Liver (tissue), 9 donors: ENCODE data around the gene MAPKAPK3. TPM values are rescaled to one million over a fixed set of nuclear protein-coding genes. Genes with fewer than 3 reads are reported as not detected.
"Not testable (repeated sequence)": the region's sequence is repeated elsewhere in the genome, so short reads cannot be mapped to it uniquely, and the experiment has no call there.

Source experiments
- DNase-seq: peaks from one replicate; pipeline ENCODE4 v3.0.0-alpha.2; 2017; ENCODE audit warnings: low spot score
- H3K27ac ChIP-seq, 2 donors: one replicate each; pipeline ENCODE4 v1.7.0; 2013; ENCODE audit warnings: inconsistent platforms in 2 of 2, low read length in 2 of 2, control low read depth in 1 of 2, low read depth in 1 of 2, mild to moderate bottlenecking in 1 of 2
- H3K27me3 ChIP-seq, 4 donors: one replicate each; pipeline versions ENCODE4 v1.6.1 to v1.7.0; 2013; ENCODE audit warnings: low read length in 3 of 4, inconsistent platforms in 1 of 4, mild to moderate bottlenecking in 1 of 4, moderate library complexity in 1 of 4; ENCODE audit not compliant: control insufficient read depth in 4 of 4, insufficient read depth in 4 of 4
- H3K36me3 ChIP-seq, 4 donors: one replicate each; pipeline versions ENCODE4 v1.6.1 to v1.7.0; 2013; ENCODE audit warnings: low read length in 3 of 4, mild to moderate bottlenecking in 3 of 4, low read depth in 1 of 4, moderate library complexity in 1 of 4; ENCODE audit not compliant: control insufficient read depth in 4 of 4, insufficient read depth in 3 of 4
- H3K4me1 ChIP-seq, 4 donors: one replicate each; pipeline versions ENCODE4 v1.6.1 to v1.7.0; 2013; ENCODE audit warnings: low read length in 3 of 4, mild to moderate bottlenecking in 3 of 4, moderate library complexity in 1 of 4; ENCODE audit not compliant: control insufficient read depth in 4 of 4, insufficient read depth in 4 of 4
- H3K4me3 ChIP-seq, 3 donors: one replicate each; pipeline versions ENCODE4 v1.6.1 to v1.7.0; 2013; ENCODE audit warnings: low read length in 3 of 3, control low read depth in 1 of 3, low read depth in 1 of 3, mild to moderate bottlenecking in 1 of 3
- H3K9ac ChIP-seq, 2 donors: one replicate each; pipeline ENCODE4 v1.7.0; 2013; ENCODE audit warnings: low read length in 2 of 2, mild to moderate bottlenecking in 2 of 2, moderate library complexity in 2 of 2, control low read depth in 1 of 2, low read depth in 1 of 2
- H3K9me3 ChIP-seq, 4 donors: one replicate each; pipeline versions ENCODE4 v1.6.1 to v1.7.0; 2013; ENCODE audit warnings: low read length in 3 of 4; ENCODE audit not compliant: control insufficient read depth in 4 of 4
- ATF3 ChIP-seq: IDR thresholded peaks from 2 replicates; pipeline ENCODE4 v1.6.1; 2016; ENCODE audit warnings: antibody characterized with exemption
- EGR1 ChIP-seq, 2 donors: IDR thresholded peaks; 2 replicates each; pipeline ENCODE4 v1.6.1; 2016 to 2018; ENCODE audit warnings: antibody characterized with exemption in 2 of 2, low read depth in 2 of 2
- FOXA1 ChIP-seq: IDR thresholded peaks from 2 replicates; pipeline ENCODE4 v1.6.1; 2016; ENCODE audit warnings: antibody characterized with exemption
- FOXA2 ChIP-seq: IDR thresholded peaks from 2 replicates; pipeline ENCODE4 v1.6.1; 2016; ENCODE audit warnings: antibody characterized with exemption
- GABPA ChIP-seq, 2 donors: IDR thresholded peaks in 1 of 2; conservative IDR thresholded peaks in 1 of 2; 2 replicates each; pipeline ENCODE4 v1.6.1; 2016; ENCODE audit warnings: antibody characterized with exemption in 2 of 2, mild to moderate bottlenecking in 1 of 2, moderate library complexity in 1 of 2
- HNF4A ChIP-seq, 2 donors: conservative IDR thresholded peaks; 2 replicates each; pipeline ENCODE4 v1.6.1; 2016; ENCODE audit warnings: antibody characterized with exemption in 2 of 2, mild to moderate bottlenecking in 2 of 2
- HNF4G ChIP-seq: IDR thresholded peaks from 2 replicates; pipeline ENCODE4 v1.6.1; 2016; ENCODE audit warnings: antibody characterized with exemption
- JUND ChIP-seq, 2 donors: IDR thresholded peaks; 2 replicates each; pipeline ENCODE4 v1.6.1; 2016; ENCODE audit warnings: antibody characterized with exemption in 2 of 2
- NR2F2 ChIP-seq: IDR thresholded peaks from 2 replicates; pipeline ENCODE4 v1.6.1; 2016; ENCODE audit warnings: antibody characterized with exemption
- RAD21 ChIP-seq, 2 donors: IDR thresholded peaks; 2 replicates each; pipeline ENCODE4 v1.6.1; 2016; ENCODE audit warnings: antibody characterized with exemption in 2 of 2, mild to moderate bottlenecking in 2 of 2
- RXRA ChIP-seq, 2 donors: IDR thresholded peaks; 2 replicates each; pipeline ENCODE4 v1.6.1; 2017 to 2018; ENCODE audit warnings: antibody characterized with exemption in 2 of 2, mild to moderate bottlenecking in 1 of 2
- SP1 ChIP-seq: IDR thresholded peaks from 2 replicates; pipeline ENCODE4 v1.6.1; 2018; ENCODE audit warnings: antibody characterized with exemption, mild to moderate bottlenecking
- TAF1 ChIP-seq: conservative IDR thresholded peaks from 2 replicates; pipeline ENCODE4 v1.6.1; 2016; ENCODE audit warnings: antibody characterized with exemption, mild to moderate bottlenecking
- YY1 ChIP-seq: IDR thresholded peaks from 2 replicates; pipeline ENCODE4 v1.6.1; 2016; ENCODE audit warnings: antibody characterized with exemption, mild to moderate bottlenecking
- WGBS: extraction: QIAGEN DNeasy Blood & Tissue Kit; methylation state at CpG from one replicate; pipeline ENCODE4 v1.1.7; 2013; 5-methylcytosine and 5-hydroxymethylcytosine counted together
- polyA plus RNA-seq, 2 donors: library from polyadenylated mRNA; stranded (reverse) in 1 of 2; unstranded in 1 of 2; fragments of 200-250 nt in 1 of 2; fragments of >200 nt in 1 of 2; fragmentation: Nextera tagmentation in 1 of 2; extraction: Ambion mirVana in 1 of 2; gene quantifications; one replicate each; pipeline versions ENCODE4 v1.2.1 to v1.2.3, GENCODE V29; 2013 to 2015
- total RNA-seq, 2 donors: library from RNA; depleted of rRNA; stranded (reverse); fragments of >200 nt; gene quantifications; one replicate each; pipeline ENCODE4 v1.2.3, GENCODE V29; 2014
- TF ChIP-seq, protein P1 (sequence below): fragments of 150-350 bp; IDR thresholded peaks from 2 replicates; pipeline ENCODE4 v1.5.1; 2017; ENCODE audit warnings: improper control_type of control experiment, low read depth, low read length; ENCODE audit not compliant: missing input control
- TF ChIP-seq, protein P2 (sequence below): IDR thresholded peaks from 2 replicates; pipeline ENCODE4 v1.6.1; 2016; ENCODE audit warnings: antibody characterized with exemption
- TF ChIP-seq, protein P3 (sequence below): IDR thresholded peaks from 2 replicates; pipeline ENCODE4 v1.6.1; 2016; ENCODE audit warnings: antibody characterized with exemption, mild to moderate bottlenecking
- TF ChIP-seq, protein P4 (sequence below): IDR thresholded peaks from 2 replicates; pipeline ENCODE4 v1.6.1; 2016; ENCODE audit warnings: antibody characterized with exemption
- donor health status: healthy.
- donor health status: healthy.
- donor health status: healthy.
- donor health status: healthy.
- donor health status: healthy.

The MAPKAPK3 gene
- total and polyA plus RNA-seq, 4 donors: 13.9 to 32.9 (median 19.0) TPM

DNA sequence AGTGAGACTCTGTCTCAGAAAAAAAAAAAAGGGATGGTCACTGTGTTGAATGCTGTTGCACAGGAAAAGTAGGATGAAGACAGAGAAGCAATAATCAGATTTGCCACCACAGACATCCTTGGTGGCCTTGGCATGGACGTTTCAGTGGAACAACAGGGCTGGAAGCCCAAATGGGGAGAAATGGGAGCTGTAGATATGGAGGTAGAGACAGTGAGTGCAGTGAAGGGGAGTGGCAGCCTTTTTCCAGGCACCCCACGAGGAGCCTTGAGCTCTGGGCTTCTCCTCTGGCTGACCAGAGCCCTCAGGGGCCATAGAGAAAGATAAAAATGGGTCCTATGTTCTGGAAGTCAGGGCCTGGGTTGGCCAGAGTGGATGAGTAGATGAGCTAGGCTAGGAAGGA, 45.5 kb downstream of the MAPKAPK3 start (continued):
- TF ChIP-seq, protein P1, sequence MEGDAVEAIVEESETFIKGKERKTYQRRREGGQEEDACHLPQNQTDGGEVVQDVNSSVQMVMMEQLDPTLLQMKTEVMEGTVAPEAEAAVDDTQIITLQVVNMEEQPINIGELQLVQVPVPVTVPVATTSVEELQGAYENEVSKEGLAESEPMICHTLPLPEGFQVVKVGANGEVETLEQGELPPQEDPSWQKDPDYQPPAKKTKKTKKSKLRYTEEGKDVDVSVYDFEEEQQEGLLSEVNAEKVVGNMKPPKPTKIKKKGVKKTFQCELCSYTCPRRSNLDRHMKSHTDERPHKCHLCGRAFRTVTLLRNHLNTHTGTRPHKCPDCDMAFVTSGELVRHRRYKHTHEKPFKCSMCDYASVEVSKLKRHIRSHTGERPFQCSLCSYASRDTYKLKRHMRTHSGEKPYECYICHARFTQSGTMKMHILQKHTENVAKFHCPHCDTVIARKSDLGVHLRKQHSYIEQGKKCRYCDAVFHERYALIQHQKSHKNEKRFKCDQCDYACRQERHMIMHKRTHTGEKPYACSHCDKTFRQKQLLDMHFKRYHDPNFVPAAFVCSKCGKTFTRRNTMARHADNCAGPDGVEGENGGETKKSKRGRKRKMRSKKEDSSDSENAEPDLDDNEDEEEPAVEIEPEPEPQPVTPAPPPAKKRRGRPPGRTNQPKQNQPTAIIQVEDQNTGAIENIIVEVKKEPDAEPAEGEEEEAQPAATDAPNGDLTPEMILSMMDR: no peak
- TF ChIP-seq EGR1 (IDR thresholded peaks at IDR 0.05; ENCODE audit: low read depth in 2 of 2): no peak
- no peak for TF ChIP-seq NR2F2
- no peak for TF ChIP-seq FOXA1
- TF ChIP-seq SP1: no peak
- no peak for TF ChIP-seq TAF1
- no peak for TF ChIP-seq YY1
- TF ChIP-seq HNF4A (conservative IDR thresholded peaks at IDR 0.05): no peak
- no peak for TF ChIP-seq HNF4G
- TF ChIP-seq, protein P2, sequence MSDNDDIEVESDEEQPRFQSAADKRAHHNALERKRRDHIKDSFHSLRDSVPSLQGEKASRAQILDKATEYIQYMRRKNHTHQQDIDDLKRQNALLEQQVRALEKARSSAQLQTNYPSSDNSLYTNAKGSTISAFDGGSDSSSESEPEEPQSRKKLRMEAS: no peak
- TF ChIP-seq GABPA (IDR thresholded peaks at IDR 0.05 in 1 of 2, conservative IDR thresholded peaks at IDR 0.05 in 1 of 2): no peak

- no peak overlapping the region for H3K9ac ChIP-seq
- H3K4me1 ChIP-seq: peaks cover 0 to 3% (median 2%) of the 10 kb centered on the region in 4 donors
- WGBS: 81% methylated on average over 5 of the region's 5 CpGs
- H3K27me3 ChIP-seq: no peaks in the 10 kb centered on the region
- DNase-seq: no peak
- no peak overlapping the region for H3K27ac ChIP-seq
- TF ChIP-seq, protein P3, sequence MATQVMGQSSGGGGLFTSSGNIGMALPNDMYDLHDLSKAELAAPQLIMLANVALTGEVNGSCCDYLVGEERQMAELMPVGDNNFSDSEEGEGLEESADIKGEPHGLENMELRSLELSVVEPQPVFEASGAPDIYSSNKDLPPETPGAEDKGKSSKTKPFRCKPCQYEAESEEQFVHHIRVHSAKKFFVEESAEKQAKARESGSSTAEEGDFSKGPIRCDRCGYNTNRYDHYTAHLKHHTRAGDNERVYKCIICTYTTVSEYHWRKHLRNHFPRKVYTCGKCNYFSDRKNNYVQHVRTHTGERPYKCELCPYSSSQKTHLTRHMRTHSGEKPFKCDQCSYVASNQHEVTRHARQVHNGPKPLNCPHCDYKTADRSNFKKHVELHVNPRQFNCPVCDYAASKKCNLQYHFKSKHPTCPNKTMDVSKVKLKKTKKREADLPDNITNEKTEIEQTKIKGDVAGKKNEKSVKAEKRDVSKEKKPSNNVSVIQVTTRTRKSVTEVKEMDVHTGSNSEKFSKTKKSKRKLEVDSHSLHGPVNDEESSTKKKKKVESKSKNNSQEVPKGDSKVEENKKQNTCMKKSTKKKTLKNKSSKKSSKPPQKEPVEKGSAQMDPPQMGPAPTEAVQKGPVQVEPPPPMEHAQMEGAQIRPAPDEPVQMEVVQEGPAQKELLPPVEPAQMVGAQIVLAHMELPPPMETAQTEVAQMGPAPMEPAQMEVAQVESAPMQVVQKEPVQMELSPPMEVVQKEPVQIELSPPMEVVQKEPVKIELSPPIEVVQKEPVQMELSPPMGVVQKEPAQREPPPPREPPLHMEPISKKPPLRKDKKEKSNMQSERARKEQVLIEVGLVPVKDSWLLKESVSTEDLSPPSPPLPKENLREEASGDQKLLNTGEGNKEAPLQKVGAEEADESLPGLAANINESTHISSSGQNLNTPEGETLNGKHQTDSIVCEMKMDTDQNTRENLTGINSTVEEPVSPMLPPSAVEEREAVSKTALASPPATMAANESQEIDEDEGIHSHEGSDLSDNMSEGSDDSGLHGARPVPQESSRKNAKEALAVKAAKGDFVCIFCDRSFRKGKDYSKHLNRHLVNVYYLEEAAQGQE: no peak
- no peak for TF ChIP-seq HNF4G
- TF ChIP-seq ATF3: no peak
- TF ChIP-seq TAF1: no peak
- TF ChIP-seq RAD21 (IDR thresholded peaks at IDR 0.05): no peak
- TF ChIP-seq JUND (IDR thresholded peaks at IDR 0.05): no peak
- TF ChIP-seq NR2F2: no peak
- TF ChIP-seq RXRA (IDR thresholded peaks at IDR 0.05): no peak
- no peak for TF ChIP-seq HNF4A (conservative IDR thresholded peaks at IDR 0.05)
- TF ChIP-seq EGR1 (IDR thresholded peaks at IDR 0.05; ENCODE audit: low read depth in 2 of 2): no peak
- TF ChIP-seq, protein P2: no peak
- no peak for TF ChIP-seq SP1
- no peak for TF ChIP-seq FOXA1
- TF ChIP-seq, protein P1: no peak
- TF ChIP-seq, protein P4, sequence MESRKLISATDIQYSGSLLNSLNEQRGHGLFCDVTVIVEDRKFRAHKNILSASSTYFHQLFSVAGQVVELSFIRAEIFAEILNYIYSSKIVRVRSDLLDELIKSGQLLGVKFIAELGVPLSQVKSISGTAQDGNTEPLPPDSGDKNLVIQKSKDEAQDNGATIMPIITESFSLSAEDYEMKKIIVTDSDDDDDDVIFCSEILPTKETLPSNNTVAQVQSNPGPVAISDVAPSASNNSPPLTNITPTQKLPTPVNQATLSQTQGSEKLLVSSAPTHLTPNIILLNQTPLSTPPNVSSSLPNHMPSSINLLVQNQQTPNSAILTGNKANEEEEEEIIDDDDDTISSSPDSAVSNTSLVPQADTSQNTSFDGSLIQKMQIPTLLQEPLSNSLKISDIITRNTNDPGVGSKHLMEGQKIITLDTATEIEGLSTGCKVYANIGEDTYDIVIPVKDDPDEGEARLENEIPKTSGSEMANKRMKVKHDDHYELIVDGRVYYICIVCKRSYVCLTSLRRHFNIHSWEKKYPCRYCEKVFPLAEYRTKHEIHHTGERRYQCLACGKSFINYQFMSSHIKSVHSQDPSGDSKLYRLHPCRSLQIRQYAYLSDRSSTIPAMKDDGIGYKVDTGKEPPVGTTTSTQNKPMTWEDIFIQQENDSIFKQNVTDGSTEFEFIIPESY: no peak
- no peak for TF ChIP-seq FOXA2
- no peak for TF ChIP-seq YY1
- H3K4me3 ChIP-seq: no peak overlapping the region
- H3K9me3 ChIP-seq: no peaks in the 10 kb centered on the region
- H3K36me3 ChIP-seq: no peaks in the 10 kb centered on the region
Observed at GRCh38 chr3:50665081-50665840, 48.3 kb downstream of the MAPKAPK3 start.

- not testable (repeated sequence) for H3K27me3 ChIP-seq, H3K36me3 ChIP-seq, H3K9ac ChIP-seq, H3K4me3 ChIP-seq, DNase-seq, H3K9me3 ChIP-seq, H3K4me1 ChIP-seq, H3K27ac ChIP-seq
- WGBS: 88% methylated on average over 9 of the region's 9 CpGs
Observed at GRCh38 chr3:50665841-50666115, 48.8 kb downstream of the MAPKAPK3 start.
